A549 (cell line): ENCODE measurements around the gene FSHB. TPM values are rescaled to one million over a fixed set of nuclear protein-coding genes. Genes with fewer than 3 reads are reported as not detected.

Experiments used
- ATAC-seq, 2 experiments: fragments of 200-7000 bp in 1 of 2; fragments of >200 bp in 1 of 2; cut with Nextera tagmentation in 1 of 2; cut with Tn5 transposase in 1 of 2; 3 replicates each; pipeline versions ENCODE4 v1.8.0 to v1.9.1; 2018 to 2020; ENCODE audit warnings: mild to moderate bottlenecking in 1 of 2, moderate library complexity in 1 of 2
- CTCF ChIA-PET: fragments of 300-600 bp; sonication (Branson Sonifier 250); formaldehyde crosslinking; extraction: SDS; loops from one replicate; lab custom pipeline; 2021; ENCODE audit warnings: antibody characterized with exemption, inconsistent platforms; lab: Yijun Ruan, JAX
- POLR2A ChIA-PET: fragments of 350-600 bp; formaldehyde crosslinking; extraction: SDS; loops from one replicate; lab custom pipeline; 2021; ENCODE audit warnings: antibody characterized with exemption, inconsistent platforms; lab: Yijun Ruan, JAX
- DNase-seq, 2 experiments: peaks; one replicate each; pipeline versions ENCODE4 v3.0.0 to v3.0.0-alpha.2; 2011 to 2016; ENCODE audit warnings: low read depth in 1 of 2, low spot score in 1 of 2
- FAIRE-seq: peaks from 2 replicates; lab custom pipeline; 2011; peaks lifted over from hg19 to GRCh38; lab: Jason Lieb, UNC
- H3K27ac ChIP-seq, 2 experiments: fragments of >200 bp; sonication (Bioruptor Twin); formaldehyde crosslinking; 3 replicates each; pipeline ENCODE4 v1.5.1; 2016 to 2017
- H3K4me1 ChIP-seq: fragments of >200 bp; sonication (Bioruptor Twin); formaldehyde crosslinking; 3 replicates; pipeline ENCODE4 v1.6.1; 2016
- H3K4me2 ChIP-seq: fragments of >200 bp; sonication (Bioruptor Twin); formaldehyde crosslinking; 3 replicates; pipeline ENCODE4 v1.6.1; 2016
- H3K4me3 ChIP-seq: fragments of >200 bp; sonication (Bioruptor Twin); formaldehyde crosslinking; 3 replicates; pipeline ENCODE4 v1.5.1; 2016
- H3K9me3 ChIP-seq: fragments of >200 bp; sonication (Bioruptor Twin); formaldehyde crosslinking; 3 replicates; pipeline ENCODE4 v1.6.1; 2016
- ATOH8 ChIP-seq: fragments of 250-450 bp; sonication (Bioruptor Pico); IDR thresholded peaks from 2 replicates; pipeline ENCODE4 v1.5.0; 2020; ENCODE audit warnings: low read depth, mild to moderate bottlenecking, moderate library complexity
- BCL3 ChIP-seq: fragments of >200 bp; sonication (Bioruptor Twin); formaldehyde crosslinking; IDR thresholded peaks from 3 replicates; pipeline ENCODE4 v1.6.1; 2016
- BHLHE40 ChIP-seq: IDR thresholded peaks from 2 replicates; pipeline ENCODE4 v1.6.1; 2012; ENCODE audit warnings: low read depth, low read length, inconsistent platforms
- CBX8 ChIP-seq: fragments of 200-600 bp; sonication (generic); IDR thresholded peaks from 2 replicates; pipeline ENCODE4 v1.6.1; 2016
- EHF ChIP-seq: fragments of 250-450 bp; sonication (Bioruptor Pico); IDR thresholded peaks from 2 replicates; pipeline ENCODE4 v1.5.0; 2020; ENCODE audit warnings: mild to moderate bottlenecking
- ELK1 ChIP-seq: fragments of 150-350 bp; IDR thresholded peaks from 2 replicates; pipeline ENCODE4 v1.6.1; 2014; ENCODE audit warnings: low read depth, mild to moderate bottlenecking, low read length
- EP300 ChIP-seq, 2 experiments: fragments of >200 bp; sonication (Bioruptor Twin); formaldehyde crosslinking; IDR thresholded peaks; 2 replicates in 1 of 2; 3 replicates in 1 of 2; pipeline ENCODE4 v1.6.1; 2016 to 2017
- ESRRA ChIP-seq: fragments of 150-350 bp; IDR thresholded peaks from 2 replicates; pipeline ENCODE4 v1.6.1; 2014; ENCODE audit warnings: mild to moderate bottlenecking, low read length, borderline replicate concordance
- FOSB ChIP-seq: fragments of 250-450 bp; sonication (Bioruptor Pico); IDR thresholded peaks from 2 replicates; pipeline ENCODE4 v1.5.0; 2020; ENCODE audit warnings: mild to moderate bottlenecking, moderate library complexity
- FOSL2 ChIP-seq, 2 experiments: fragments of 450-650 bp in 1 of 2; fragments of >200 bp in 1 of 2; sonication (Bioruptor Twin) in 1 of 2; formaldehyde crosslinking; IDR thresholded peaks; 2 replicates each; pipeline versions ENCODE4 v1.5.0 to v1.6.1; 2016 to 2020; ENCODE audit warnings: mild to moderate bottlenecking in 1 of 2, moderate library complexity in 1 of 2
- HES2 ChIP-seq: fragments of >200 bp; sonication (Bioruptor Twin); formaldehyde crosslinking; IDR thresholded peaks from 2 replicates; pipeline ENCODE4 v1.6.1; 2016
- HOXA7 ChIP-seq: fragments of 250-450 bp; sonication (Bioruptor Pico); IDR thresholded peaks from 2 replicates; pipeline ENCODE4 v1.5.0; 2020; ENCODE audit warnings: mild to moderate bottlenecking, moderate library complexity
- HOXB13 ChIP-seq: fragments of 250-450 bp; sonication (Bioruptor Pico); IDR thresholded peaks from 2 replicates; pipeline ENCODE4 v1.5.0; 2020; ENCODE audit warnings: low read depth, mild to moderate bottlenecking, moderate library complexity
- HOXB5 ChIP-seq: fragments of 250-450 bp; sonication (Bioruptor Pico); IDR thresholded peaks from 2 replicates; pipeline ENCODE4 v1.5.0; 2020; ENCODE audit warnings: mild to moderate bottlenecking, moderate library complexity
- JUNB ChIP-seq: fragments of >200 bp; sonication (Bioruptor Twin); formaldehyde crosslinking; IDR thresholded peaks from 2 replicates; pipeline ENCODE4 v1.6.1; 2016
- KDM1A ChIP-seq: fragments of 200-600 bp; sonication (generic); IDR thresholded peaks from 2 replicates; pipeline ENCODE4 v1.6.1; 2016; ENCODE audit warnings: low read depth, mild to moderate bottlenecking
- MAZ ChIP-seq: fragments of 150-350 bp; IDR thresholded peaks from 2 replicates; pipeline ENCODE4 v1.6.1; 2014; ENCODE audit warnings: antibody characterized with exemption, low read depth, low read length, borderline replicate concordance
- NR3C1 ChIP-seq: fragments of >200 bp; sonication (Bioruptor Twin); formaldehyde crosslinking; IDR thresholded peaks from 3 replicates; pipeline ENCODE4 v1.6.1; 2017
- RARB ChIP-seq: fragments of 250-450 bp; sonication (Bioruptor Pico); IDR thresholded peaks from 2 replicates; pipeline ENCODE4 v1.8.0; 2021; ENCODE audit warnings: mild to moderate bottlenecking, moderate library complexity
- RCOR1 ChIP-seq: fragments of 150-350 bp; IDR thresholded peaks from 2 replicates; pipeline ENCODE4 v1.6.1; 2014; ENCODE audit warnings: antibody characterized with exemption, low read length, low read depth
- RFX5 ChIP-seq: fragments of 450-650 bp; IDR thresholded peaks from 2 replicates; pipeline ENCODE4 v1.7.1; 2014; ENCODE audit warnings: antibody characterized with exemption, mild to moderate bottlenecking, moderate library complexity
- RNF2 ChIP-seq: fragments of 200-600 bp; sonication (generic); IDR thresholded peaks from 2 replicates; pipeline ENCODE4 v1.6.1; 2016; ENCODE audit warnings: low read depth, mild to moderate bottlenecking, antibody characterized with exemption, moderate library complexity, borderline replicate concordance
- SMC3 ChIP-seq: fragments of >200 bp; sonication (Bioruptor Twin); formaldehyde crosslinking; IDR thresholded peaks from 3 replicates; pipeline ENCODE4 v1.6.1; 2018; ENCODE audit warnings: inconsistent platforms
- TFCP2L1 ChIP-seq: fragments of 250-450 bp; sonication (Bioruptor Pico); IDR thresholded peaks from 2 replicates; pipeline ENCODE4 v1.5.0; 2021; ENCODE audit warnings: mild to moderate bottlenecking
- ZC3H11A ChIP-seq: fragments of 450-650 bp; IDR thresholded peaks from 2 replicates; pipeline ENCODE4 v1.6.1; 2014; ENCODE audit warnings: antibody characterized with exemption, mild to moderate bottlenecking
- ZSCAN20 ChIP-seq: fragments of 250-450 bp; sonication (Bioruptor Pico); IDR thresholded peaks from 2 replicates; pipeline ENCODE4 v1.8.0; 2022; ENCODE audit warnings: mild to moderate bottlenecking, moderate library complexity
- WGBS: methylation state at CpG from one replicate; pipeline ENCODE4 v1.1.6; 2017; ENCODE audit errors: missing lambda C conversion rate; 5-methylcytosine and 5-hydroxymethylcytosine counted together
- polyA plus RNA-seq, 4 experiments: library from polyadenylated mRNA; depleted of rRNA in 3 of 4; stranded (reverse); fragments of >200 nt; fragmentation: RNase III in 1 of 4; extraction: RNeasy Plus Mini Kit Qiagen cat#74134 plus additional on column Dnase treatment in 1 of 4; gene quantifications; 2 replicates in 3 of 4; 3 replicates in 1 of 4; pipeline ENCODE4 v1.2.3, GENCODE V29; 2011 to 2017

The FSHB gene
- polyA plus RNA-seq, 2 of the 4 experiments (the other 2 are of a cell fraction), result not detected

- no peak for FAIRE-seq
- Histone ChIP-seq H3K9me3 (no peaks in the 10 kb centered on the region), H3K27ac (no peak overlapping the region), H3K4me1 (no peaks in the 10 kb centered on the region), H3K4me3 (no peak overlapping the region), H3K4me2 (no peak overlapping the region)
- ChIA-PET CTCF (no interaction called here), POLR2A (no interaction called here)
- no peak for ATAC-seq
- DNase-seq, result no peak
- TF ChIP-seq CBX8 (no peak), FOSL2 (IDR thresholded peaks at IDR 0.05) (no peak), FOSL2 (CRISPR knock-in tag; IDR thresholded peaks at IDR 0.05) (no peak), ESRRA (no peak), HOXA7 (CRISPR knock-in tag) (no peak), HOXB5 (CRISPR knock-in tag) (no peak), MAZ (no peak), RNF2 (no peak), ATOH8 (no peak), EHF (CRISPR knock-in tag) (no peak), FOSB (no peak), HES2 (no peak), RARB (CRISPR knock-in tag) (no peak), NR3C1 (no peak), RCOR1 (no peak), BCL3 (no peak), BHLHE40 (no peak), SMC3 (no peak)
- WGBS, result 55% methylated on average over 1 of the region's 1 CpG
Measured at GRCh38 chr11:30203850-30204249, 27.0 kb upstream of the FSHB start.

- no peak for FAIRE-seq
Measured at GRCh38 chr11:30206249-30206996, 24.4 kb upstream of the FSHB start.

More at GRCh38 chr11:30206249-30206996, 24.4 kb upstream of the FSHB start:
- DNase-seq, result no peak
- no peak overlapping the region for H3K4me3 ChIP-seq
- H3K4me1 ChIP-seq, result no peaks in the 10 kb centered on the region
- H3K4me2 ChIP-seq, result no peak overlapping the region
- WGBS, result 12% methylated on average over 5 of the region's 5 CpGs
- no peak overlapping the region for H3K27ac ChIP-seq
- ChIA-PET POLR2A (no interaction called here), CTCF (no interaction called here)
- TF ChIP-seq RCOR1 (no peak), RFX5 (no peak), FOSB (no peak), KDM1A (no peak), ELK1 (no peak), ZSCAN20 (CRISPR knock-in tag) (no peak), JUNB (no peak), EP300 (IDR thresholded peaks at IDR 0.05) (no peak), EHF (CRISPR knock-in tag) (no peak), MAZ (no peak), ZC3H11A (no peak), RARB (CRISPR knock-in tag) (no peak), HOXB13 (CRISPR knock-in tag) (no peak), TFCP2L1 (CRISPR knock-in tag) (no peak)
- TF ChIP-seq, all 56 proteins: peak for 0
- no peaks in the 10 kb centered on the region for H3K9me3 ChIP-seq
- ATAC-seq, result no peak
